Measurements from ENCODE around the gene TEX53. TPM values are rescaled to one million over a fixed set of nuclear protein-coding genes. Genes with fewer than 3 reads are reported as not detected.

Gene TEX53
- total and polyA plus RNA-seq, 2 of the 8 experiments (the other 6 are each of a cell fraction or from before 2014, with no cell fraction given) = not detected

DNA sequence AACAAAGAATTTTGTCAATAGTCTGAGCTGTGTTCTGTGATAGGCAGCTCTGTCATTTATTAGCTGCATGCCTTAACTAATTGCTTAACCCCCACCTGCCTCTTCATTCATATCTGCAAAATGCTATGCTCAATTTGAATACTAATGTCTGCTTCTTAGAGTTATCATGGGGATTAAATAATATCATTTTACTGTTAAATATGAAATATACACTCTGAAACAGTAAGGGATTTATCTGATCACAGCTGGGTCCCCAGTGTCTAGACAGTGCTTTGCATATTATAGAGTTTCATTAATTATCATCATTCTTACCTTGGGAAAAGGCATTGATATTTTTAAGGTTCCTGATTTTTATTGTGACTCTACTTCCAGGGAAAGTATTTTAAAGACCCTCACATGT, 12.4 kb upstream of the TEX53 start:
- H2AK5ac ChIP-seq (ENCODE audit: low read depth, low read length) = no peak overlapping the region
- no peak overlapping the region for H2AFZ ChIP-seq (ENCODE audit: low read length)
- H3K9me3 ChIP-seq (ENCODE audit: insufficient read depth in 2 of 2, low read depth in 1 of 2, low read length in 1 of 2) = no peaks in the 10 kb centered on the region
- no peak overlapping the region for H3K27ac ChIP-seq (ENCODE audit: low read depth, low read length)
- no peaks in the 10 kb centered on the region; a peak in 1 of 7 replicates for H3K4me1 ChIP-seq (replicated peaks in 1 of 4; ENCODE audit: control insufficient read depth in 3 of 4, insufficient read depth in 4 of 4, low read length in 3 of 4)
- no peak overlapping the region for H2BK120ac ChIP-seq (replicated peaks; ENCODE audit: low read depth, low read length)
- no peak overlapping the region for H3K56ac ChIP-seq (replicated peaks; ENCODE audit: insufficient read length, low read depth, low read length)
- no peak overlapping the region for H3K4me2 ChIP-seq (ENCODE audit: insufficient read depth in 1 of 2, low read depth in 2 of 2, low read length in 2 of 2)
- H3K79me2 ChIP-seq (ENCODE audit: control insufficient read depth in 1 of 2, insufficient read depth in 2 of 2, low read length in 2 of 2) = no peaks in the 10 kb centered on the region
- no peaks in the 10 kb centered on the region for H3K79me1 ChIP-seq (ENCODE audit: low read depth, low read length)
- H2BK5ac ChIP-seq (ENCODE audit: low read depth, low read length) = no peak overlapping the region
- H2BK15ac ChIP-seq (ENCODE audit: low read length) = no peak overlapping the region
- no peak overlapping the region for H2BK12ac ChIP-seq (ENCODE audit: low read depth, low read length)
- H3K4me3 ChIP-seq (ENCODE audit: extremely low read depth in 1 of 4, insufficient read depth in 2 of 4, low read depth in 3 of 4, low read length in 4 of 4) = no peak overlapping the region
- no peak overlapping the region for H3K23ac ChIP-seq (ENCODE audit: insufficient read length)
- no peak overlapping the region for H4K8ac ChIP-seq (ENCODE audit: extremely low read depth, insufficient read depth, low read length)
- no peak overlapping the region for H4K5ac ChIP-seq (ENCODE audit: insufficient read length, low read depth, low read length)
- H4K20me1 ChIP-seq (replicated peaks in 1 of 2; ENCODE audit: control insufficient read depth in 1 of 2, insufficient read depth in 2 of 2, low read length in 2 of 2) = no peaks in the 10 kb centered on the region
- no peak for FAIRE-seq
- no peak overlapping the region for H2BK20ac ChIP-seq (ENCODE audit: low read length)
- H3K14ac ChIP-seq (ENCODE audit: insufficient read length) = no peak overlapping the region
- no peak overlapping the region for H4K91ac ChIP-seq (replicated peaks; ENCODE audit: insufficient read length, low read length)
- H3K27me3 ChIP-seq (replicated peaks in 1 of 4; ENCODE audit: control insufficient read depth in 3 of 4, extremely low read depth in 1 of 4, insufficient read depth in 3 of 4, low read length in 3 of 4) = no peaks in the 10 kb centered on the region
- H3K4ac ChIP-seq (replicated peaks; ENCODE audit: insufficient read length, low read depth, low read length) = no peak overlapping the region
- no peaks in the 10 kb centered on the region for H3K23me2 ChIP-seq (ENCODE audit: low read depth, low read length)
- no peak for DNase-seq (ENCODE audit: low read depth in 1 of 2, low spot score in 2 of 2)
- POLR2A ChIA-PET (ENCODE audit: partially characterized antibody) = no interaction called here
- CTCF ChIA-PET (ENCODE audit: partially characterized antibody) = interaction anchor here (1.6 kb wide), 1 partner anchor 16 kb away, joined by 6 read pairs; no protein-coding TSS in a partner anchor
- TF ChIP-seq GTF2F1 (IDR thresholded peaks at IDR 0.05; ENCODE audit: borderline replicate concordance, low read depth, low read length) (no peak), NRF1 (IDR thresholded peaks at IDR 0.05; ENCODE audit: low read depth, low read length) (no peak), SP2 (IDR thresholded peaks at IDR 0.05; ENCODE audit: low read length) (no peak), EP300 (IDR thresholded peaks at IDR 0.05; ENCODE audit: borderline replicate concordance in 1 of 2, low read depth in 2 of 2, low read length in 2 of 2) (no peak), SIRT6 (IDR thresholded peaks at IDR 0.05; ENCODE audit: low read length) (no peak), TBP (IDR thresholded peaks at IDR 0.05; ENCODE audit: low read depth, low read length) (no peak), POLR2AphosphoS5 (IDR thresholded peaks at IDR 0.05; ENCODE audit: low read depth, low read length) (no peak), BCL11A (IDR thresholded peaks at IDR 0.05; ENCODE audit: low read depth in 2 of 2, low read length in 2 of 2) (no peak), KDM5A (IDR thresholded peaks at IDR 0.05; ENCODE audit: low read length) (no peak), CHD1 (IDR thresholded peaks at IDR 0.05; ENCODE audit: low read depth, low read length) (no peak)
- TF ChIP-seq, protein P1, sequence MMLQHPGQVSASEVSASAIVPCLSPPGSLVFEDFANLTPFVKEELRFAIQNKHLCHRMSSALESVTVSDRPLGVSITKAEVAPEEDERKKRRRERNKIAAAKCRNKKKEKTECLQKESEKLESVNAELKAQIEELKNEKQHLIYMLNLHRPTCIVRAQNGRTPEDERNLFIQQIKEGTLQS (IDR thresholded peaks at IDR 0.05; ENCODE audit: insufficient read depth, low read depth, low read length) = no peak
- H3K18ac ChIP-seq (ENCODE audit: extremely low read depth, low read length) = no peak overlapping the region
- no peak overlapping the region for H3K9ac ChIP-seq (replicated peaks in 1 of 4; ENCODE audit: extremely low read depth in 1 of 4, low read depth in 3 of 4, low read length in 3 of 4)
- no peaks in the 10 kb centered on the region for H3K36me3 ChIP-seq (ENCODE audit: control insufficient read depth in 2 of 4, insufficient read depth in 4 of 4, low read length in 3 of 4)

All from H1 (cell line).